Epithelial cell of proximal tubule (primary cell): ENCODE measurements around the gene PCBD1. TPM values are rescaled to one million over a fixed set of nuclear protein-coding genes. Genes with fewer than 3 reads are reported as not detected.
A peak's percentile ranks its signal among the peaks of the same experiment; 100 is the strongest.
"Not testable (repeated sequence)": the region's sequence is repeated elsewhere in the genome, so short reads cannot be mapped to it uniquely, and the experiment has no call there.

Experiments
- DNase-seq: peaks from one replicate; pipeline ENCODE4 v3.0.0-alpha.2; 2011; ENCODE audit warnings: low read depth
- H3K4me3 ChIP-seq: 2 replicates; pipeline ENCODE4 v1.5.1; 2011; ENCODE audit warnings: low read depth, mild to moderate bottlenecking, low read length
- CTCF ChIP-seq: conservative IDR thresholded peaks from 2 replicates; pipeline ENCODE4 v1.5.1; 2012; ENCODE audit warnings: low read depth, mild to moderate bottlenecking, low read length
- total RNA-seq: library from RNA; depleted of rRNA; stranded (reverse); fragments of >200 nt; gene quantifications from 2 replicates; pipeline ENCODE4 v1.2.3, GENCODE V29; 2015

The PCBD1 gene
- total RNA-seq, 1 donor from 2014 or later, result 122 TPM

DNA sequence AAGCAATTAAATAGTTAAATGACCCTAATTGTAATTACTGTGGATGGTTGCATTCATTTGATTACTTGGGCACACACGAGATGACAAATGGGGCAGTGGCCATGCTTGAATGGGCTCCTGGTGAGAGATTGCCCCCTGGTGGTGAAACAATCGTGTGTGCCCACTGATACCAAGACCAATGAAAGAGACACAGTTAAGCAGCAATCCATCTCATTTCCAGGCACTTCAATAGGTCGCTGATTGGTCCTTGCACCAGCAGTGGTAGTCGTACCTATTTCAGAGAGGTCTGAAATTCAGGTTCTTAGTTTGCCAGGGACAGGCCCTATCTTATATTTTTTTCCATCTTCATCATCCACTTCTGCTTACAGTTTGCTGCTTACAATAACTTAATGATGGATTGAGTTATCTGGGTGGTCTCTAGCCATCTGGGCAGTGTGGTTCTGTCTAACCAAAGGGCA lies 8.3 kb downstream of the PCBD1 start:
- DNase-seq, result peak; percentile 33
- H3K4me3 ChIP-seq, result no peak overlapping the region

DNA sequence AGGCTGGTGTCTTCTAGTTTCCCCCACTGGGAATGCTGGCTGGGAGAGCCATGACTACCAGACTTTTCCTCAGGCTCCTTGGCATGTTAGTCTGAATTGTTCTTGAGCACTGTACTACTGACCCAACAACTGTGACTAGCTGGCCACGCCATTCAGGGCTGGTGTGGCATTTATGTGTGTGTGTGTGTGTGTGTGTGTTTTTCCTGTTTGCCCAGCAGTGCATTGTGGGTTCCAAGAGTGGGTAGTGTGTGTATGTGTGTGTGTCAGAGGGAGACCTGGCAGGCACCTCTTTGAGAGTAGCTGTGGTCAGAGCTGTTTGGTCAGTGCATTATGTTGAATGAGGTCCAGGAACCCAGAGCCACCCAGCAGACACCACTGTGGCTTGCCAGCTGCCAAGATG lies 9.2 kb downstream of the PCBD1 start:
- DNase-seq, result no peak
- H3K4me3 ChIP-seq, result no peak overlapping the region
- TF ChIP-seq CTCF, result no peak

More for the DNA sequence above, 8.3 kb downstream of the PCBD1 start:
- TF ChIP-seq CTCF, result peak; percentile 96

DNA sequence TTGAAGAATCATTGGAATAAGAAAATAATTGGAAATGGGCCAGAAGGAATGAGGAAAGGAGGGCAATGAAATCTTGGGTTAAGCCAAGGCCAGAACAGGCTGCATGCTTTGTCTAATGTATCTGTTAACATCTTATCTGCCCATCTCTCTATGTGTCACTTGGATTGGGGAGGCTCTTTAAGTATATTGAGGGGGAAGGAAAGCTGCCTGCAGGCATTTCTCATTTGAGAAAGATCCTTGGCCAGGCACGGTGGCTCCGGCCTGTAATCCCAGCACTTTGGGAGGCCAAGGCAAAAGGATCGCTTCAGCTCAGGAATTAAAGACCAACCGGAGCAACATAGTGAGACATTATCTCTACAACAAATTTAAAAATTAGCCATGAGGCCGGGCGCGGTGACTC lies 14.3 kb downstream of the PCBD1 start:
- no peak overlapping the region for H3K4me3 ChIP-seq
- DNase-seq, result no peak
- TF ChIP-seq CTCF, result no peak

- no peak overlapping the region for H3K4me3 ChIP-seq
- TF ChIP-seq CTCF, result no peak
- DNase-seq, result no peak
Measured at GRCh38 chr10:70872291-70872690, 16.1 kb downstream of the PCBD1 start.

DNA sequence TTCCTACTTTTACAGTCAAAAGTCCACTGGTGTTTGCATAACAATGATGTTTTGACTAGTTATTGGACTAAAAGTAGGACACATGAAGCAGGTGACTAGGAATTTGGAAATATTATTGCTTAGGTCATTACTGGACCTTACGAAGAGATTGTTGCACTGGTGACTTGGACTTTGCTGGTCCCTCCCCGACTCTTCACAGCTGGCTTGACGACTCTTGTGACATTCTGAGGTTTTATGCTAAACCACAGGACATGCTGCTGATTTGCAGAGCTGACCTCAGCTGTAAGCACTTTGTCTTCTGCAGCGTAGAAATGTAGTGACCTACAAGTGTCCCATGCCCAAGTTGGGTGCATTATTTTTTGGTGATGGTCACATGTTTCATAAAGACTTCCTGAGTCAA lies 21.9 kb downstream of the PCBD1 start:
- DNase-seq, result no peak
- TF ChIP-seq CTCF, result no peak
- H3K4me3 ChIP-seq, result no peak overlapping the region

DNA sequence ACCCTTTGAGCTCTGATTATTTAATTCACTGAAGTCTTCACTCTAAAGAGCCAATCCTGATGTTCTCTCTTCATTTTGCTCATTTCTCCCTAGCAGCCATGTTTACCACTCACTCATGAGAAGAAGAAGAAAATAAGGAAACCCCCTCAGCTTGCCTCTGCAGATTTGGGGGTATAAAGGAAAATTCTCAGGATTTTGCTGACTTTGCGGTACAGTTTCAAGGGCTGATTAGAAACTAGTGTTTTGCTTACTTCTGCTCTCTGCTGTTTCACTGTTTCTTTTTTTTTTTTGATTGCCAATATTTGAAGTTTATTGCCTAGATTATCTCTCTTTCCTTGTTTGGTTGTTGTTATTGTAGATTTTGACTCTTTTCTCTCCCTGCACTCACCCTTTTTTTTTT lies 23.4 kb downstream of the PCBD1 start:
- no peak for DNase-seq
- TF ChIP-seq CTCF, result no peak
- H3K4me3 ChIP-seq, result no peak overlapping the region

- no peak for DNase-seq
- H3K4me3 ChIP-seq, result no peak overlapping the region
- TF ChIP-seq CTCF, result no peak
Measured at GRCh38 chr10:70863470-70864160, 24.8 kb downstream of the PCBD1 start.

DNA sequence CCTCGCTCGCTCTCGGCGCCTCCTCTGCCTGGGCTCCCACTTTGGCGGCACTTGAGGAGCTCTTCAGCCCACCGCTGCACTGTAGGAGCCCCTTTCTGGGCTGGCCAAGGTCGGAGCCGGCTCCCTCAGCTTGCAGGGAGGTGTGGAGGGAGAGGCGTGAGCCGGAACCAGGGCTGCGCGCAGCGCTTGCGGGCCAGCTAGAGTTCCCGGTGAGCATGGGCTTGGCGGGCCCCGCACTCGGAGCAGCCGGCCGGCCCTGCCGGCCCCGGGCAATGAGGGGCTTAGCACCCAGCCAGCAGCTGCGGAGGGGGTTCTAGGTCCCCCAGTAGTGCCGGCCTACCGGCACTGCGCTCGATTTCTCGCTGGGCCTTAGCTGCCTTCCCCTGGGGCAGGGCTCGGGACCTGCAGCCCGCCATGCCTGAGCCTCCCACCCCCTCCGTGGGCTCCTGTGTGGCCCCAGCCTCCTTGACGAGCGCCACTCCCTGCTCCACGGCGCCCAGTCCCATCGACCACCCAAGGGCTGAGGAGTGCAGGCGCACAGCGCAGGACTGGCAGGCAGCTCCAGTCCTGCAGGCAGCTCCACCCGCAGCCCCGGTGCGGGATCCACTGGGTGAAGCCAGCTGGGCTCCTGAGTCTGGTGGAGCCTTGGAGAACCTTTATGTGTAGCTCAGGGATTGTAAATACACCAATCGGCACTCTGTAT lies 26.7 kb downstream of the PCBD1 start:
- DNase-seq, result not testable (repeated sequence)

More for the DNA sequence above, 26.7 kb downstream of the PCBD1 start:
- H3K4me3 ChIP-seq, result not testable (repeated sequence)
